Endothelial cell of umbilical vein (primary cell): Measurements from ENCODE around the gene TMEM161A. TPM values are rescaled to one million over a fixed set of nuclear protein-coding genes. Genes with fewer than 3 reads are reported as not detected.
"Not testable (repeated sequence)": the region's sequence is repeated elsewhere in the genome, so short reads cannot be mapped to it uniquely, and the experiment has no call there.

Experiments used
- BruUV-seq: library from RNA; stranded (reverse); fragments of 400-500 nt; replicated peaks from 2 replicates; lab custom pipeline; 2021; lab: Mats Ljungman, UMichigan
- CTCF ChIA-PET: fragments of 300-600, 350-600 bp; sonication (Branson Sonifier 250); formaldehyde crosslinking; loops from one replicate; lab custom pipeline; 2021; ENCODE audit warnings: antibody characterized with exemption, inconsistent platforms; lab: Charles Lee
- POLR2A ChIA-PET: fragments of 300-600, 350-600 bp; sonication (Branson Sonifier 250); formaldehyde crosslinking; loops from one replicate; lab custom pipeline; 2021; ENCODE audit warnings: antibody characterized with exemption, inconsistent platforms; lab: Charles Lee
- DNase-seq: peaks from one replicate; pipeline ENCODE4 v3.0.0-alpha.2; 2011; ENCODE audit warnings: low read depth, low spot score
- FAIRE-seq: peaks from 2 replicates; lab custom pipeline; 2011; peaks lifted over from hg19 to GRCh38; lab: Jason Lieb, UNC
- H2AFZ ChIP-seq: 2 replicates; pipeline ENCODE4 v1.6.0; 2012; ENCODE audit warnings: low read depth, low read length, control low read depth, inconsistent platforms
- H3K27ac ChIP-seq: 2 replicates; pipeline ENCODE4 v1.5.1; 2011; ENCODE audit warnings: low read depth, mild to moderate bottlenecking, control low read depth, low read length, moderate library complexity; ENCODE audit not compliant: insufficient read depth
- H3K27me3 ChIP-seq, 2 experiments: 2 replicates each; pipeline versions ENCODE4 v1.6.0 to v1.6.1; 2011; ENCODE audit warnings: low read length in 2 of 2, mixed read lengths in 1 of 2; ENCODE audit not compliant: control insufficient read depth in 2 of 2, insufficient read depth in 2 of 2
- H3K36me3 ChIP-seq, 2 experiments: 2 replicates in 1 of 2; 3 replicates in 1 of 2; pipeline ENCODE4 v1.5.1; 2011; ENCODE audit warnings: low read length in 2 of 2, mild to moderate bottlenecking in 1 of 2, moderate library complexity in 1 of 2; ENCODE audit not compliant: control insufficient read depth in 2 of 2, insufficient read depth in 2 of 2; ENCODE audit errors: extremely low read depth in 1 of 2
- H3K4me1 ChIP-seq: 3 replicates; pipeline ENCODE4 v1.5.1; 2011; ENCODE audit warnings: mild to moderate bottlenecking, low read length; ENCODE audit not compliant: control insufficient read depth, insufficient read depth; ENCODE audit errors: extremely low read depth
- H3K4me2 ChIP-seq: 2 replicates; pipeline ENCODE4 v1.6.1; 2011; ENCODE audit warnings: low read length, control low read depth, mixed read lengths; ENCODE audit not compliant: insufficient read depth
- H3K4me3 ChIP-seq, 3 experiments: fragments of 200-600 bp in 1 of 3; sonication (generic), shearing (Covaris generic) in 1 of 3; replicated peaks in 1 of 3; 2 replicates each; pipeline ENCODE4 v1.5.1; 2011 to 2016; ENCODE audit warnings: control low read depth in 3 of 3, low read length in 3 of 3, mild to moderate bottlenecking in 2 of 3, inconsistent platforms in 1 of 3, low read depth in 1 of 3, moderate library complexity in 1 of 3; ENCODE audit not compliant: insufficient read depth in 1 of 3
- H3K79me2 ChIP-seq: 2 replicates; pipeline ENCODE4 v1.6.0; 2012; ENCODE audit warnings: low read length, inconsistent platforms; ENCODE audit not compliant: control insufficient read depth, insufficient read depth
- H3K9ac ChIP-seq: replicated peaks from 2 replicates; pipeline ENCODE3; 2011; ENCODE audit warnings: low read length, control low read depth; ENCODE audit not compliant: insufficient read depth; ENCODE audit errors: extremely low read depth
- H3K9me1 ChIP-seq: replicated peaks from 3 replicates; pipeline ENCODE4 v1.6.0; 2011; ENCODE audit warnings: mild to moderate bottlenecking, low read length; ENCODE audit not compliant: control insufficient read depth, insufficient read depth; ENCODE audit errors: extremely low read depth
- H3K9me3 ChIP-seq: replicated peaks from 2 replicates; pipeline ENCODE4 v1.5.1; 2012; ENCODE audit warnings: low read length, inconsistent platforms; ENCODE audit not compliant: control insufficient read depth, insufficient read depth
- H4K20me1 ChIP-seq: replicated peaks from 2 replicates; pipeline ENCODE3; 2011; ENCODE audit warnings: mild to moderate bottlenecking, low read length; ENCODE audit not compliant: control insufficient read depth, insufficient read depth; ENCODE audit errors: extremely low read depth
- EZH2 ChIP-seq: IDR thresholded peaks from 2 replicates; pipeline ENCODE4 v1.6.1; 2012; ENCODE audit warnings: borderline replicate concordance, low read depth, mild to moderate bottlenecking, moderate library complexity, low read length, inconsistent platforms; ENCODE audit not compliant: severe bottlenecking
- GATA2 ChIP-seq: IDR thresholded peaks from 2 replicates; pipeline ENCODE4 v1.7.0; 2011; ENCODE audit warnings: low read depth, mild to moderate bottlenecking, moderate library complexity, mixed read lengths, low read length; ENCODE audit not compliant: insufficient read length, insufficient read depth
- POLR2AphosphoS5 ChIP-seq: IDR thresholded peaks from 2 replicates; pipeline ENCODE4 v1.6.1; 2012; ENCODE audit warnings: low read depth, mild to moderate bottlenecking, control low read depth, low read length, moderate library complexity; ENCODE audit not compliant: insufficient read depth
- dilution Hi-C: fragments of 300-500 bp; cut with MboI; formaldehyde crosslinking; loops from one replicate; pipeline ENCODE4 v1.15.0; 2019; ENCODE audit warnings: low sequenced_read_pairs; ENCODE audit not compliant: extremely low pct_ligation_motif_present
- intact Hi-C: fragments of 100-400 bp; cut with micrococcal nuclease; formaldehyde crosslinking; loops from one replicate; pipeline ENCODE4 v1.10.0; 2022
- polyA plus RNA-seq, 4 experiments: library from polyadenylated mRNA; depleted of rRNA in 3 of 4; stranded (reverse) in 3 of 4; unstranded in 1 of 4; fragments of >200 nt; gene quantifications; 2 replicates each; pipeline versions ENCODE4 v1.2.1 to v1.2.3, GENCODE V29; 2011 to 2012; ENCODE audit warnings: missing spikeins in 1 of 4
- total RNA-seq: library from RNA; stranded (reverse); gene quantifications from 2 replicates; pipeline ENCODE4 v1.2.3, GENCODE V29; 2021

Gene TMEM161A
- total and polyA plus RNA-seq, 2 donors (not counting 3 experiments of a cell fraction or from before 2014, with no cell fraction given) = 24.1 to 54.9 TPM

GRCh38 chr19:19102566-19102965, 35.7 kb downstream of the TMEM161A start:
- H3K4me2 ChIP-seq, intact Hi-C loops, H3K27me3 ChIP-seq, H3K27ac ChIP-seq, dilution Hi-C loops, H4K20me1 ChIP-seq, H3K4me1 ChIP-seq, POLR2A ChIA-PET, BruUV-seq, H3K79me2 ChIP-seq, H3K9me1 ChIP-seq, H2AFZ ChIP-seq, FAIRE-seq, CTCF ChIA-PET, H3K9ac ChIP-seq, H3K4me3 ChIP-seq, H3K9me3 ChIP-seq, H3K36me3 ChIP-seq, DNase-seq: not testable (repeated sequence)

DNA sequence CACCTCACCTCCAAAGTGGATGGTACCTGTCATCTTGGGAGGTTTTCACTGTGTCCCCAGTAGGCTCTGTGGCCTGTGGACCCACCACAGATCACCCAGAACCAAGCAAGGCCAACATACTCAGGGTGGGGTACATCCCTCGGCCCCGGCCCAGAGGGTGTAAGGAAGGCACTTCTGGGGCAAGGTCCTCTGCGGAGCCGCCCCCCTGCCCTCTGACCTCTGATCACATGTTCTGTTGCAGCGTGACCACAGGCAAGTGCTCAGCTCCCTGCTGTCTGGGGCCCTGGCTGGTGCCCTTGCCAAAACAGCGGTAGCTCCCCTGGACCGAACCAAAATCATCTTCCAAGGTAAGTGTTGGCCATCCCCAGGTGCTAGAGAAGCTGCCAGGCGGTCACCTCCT, 36.7 kb downstream of the TMEM161A start:
- H3K4me2 ChIP-seq = no peak overlapping the region
- no peak overlapping the region for H2AFZ ChIP-seq
- no peak overlapping the region for H3K27ac ChIP-seq
- BruUV-seq = no TSS peak
- H3K9ac ChIP-seq = no peak overlapping the region
- intact Hi-C loops = no loop called here
- no peaks in the 10 kb centered on the region for H3K9me3 ChIP-seq
- dilution Hi-C loops = no loop called here
- no peaks in the 10 kb centered on the region for H3K9me1 ChIP-seq
- ChIA-PET CTCF (no interaction called here), POLR2A (no interaction called here)
- TF ChIP-seq POLR2AphosphoS5 (no peak), GATA2 (no peak), EZH2 (no peak)
- no peaks in the 10 kb centered on the region for H3K36me3 ChIP-seq
- no peaks in the 10 kb centered on the region for H3K4me1 ChIP-seq
- DNase-seq (no peak), FAIRE-seq (no peak)
- H3K4me3 ChIP-seq = no peak overlapping the region
- no peaks in the 10 kb centered on the region for H3K27me3 ChIP-seq
- H3K79me2 ChIP-seq = no peaks in the 10 kb centered on the region
- H4K20me1 ChIP-seq = no peaks in the 10 kb centered on the region
